H1 (cell line): ENCODE measurements around the gene SBK1. TPM values are rescaled to one million over a fixed set of nuclear protein-coding genes. Genes with fewer than 3 reads are reported as not detected.

Experiments
- CHD7 ChIP-seq: fragments of 300-600 bp; sonication (generic); IDR thresholded peaks from 2 replicates; pipeline ENCODE4 v1.7.1; 2012; ENCODE audit warnings: low read length, moderate library complexity, mild to moderate bottlenecking, inconsistent platforms; ENCODE audit not compliant: insufficient replicate concordance
- polyA plus RNA-seq, 7 experiments: library from polyadenylated mRNA; depleted of rRNA in 3 of 7; stranded (reverse) in 5 of 7; unstranded in 2 of 7; fragments of >200 nt in 5 of 7; fragments of 200-250 nt in 2 of 7; gene quantifications; 1 replicate in 5 of 7; 2 replicates in 1 of 7; 4 replicates in 1 of 7; pipeline versions ENCODE4 v1.2.1 to v1.2.3, GENCODE V29; 2011 to 2013; ENCODE audit warnings: missing spikeins in 2 of 7, mixed read lengths in 2 of 7
- total RNA-seq: library from RNA; stranded (reverse); fragmentation: NEBNext Ultra II Directional; extraction: Animal tissue kit (Norgen Biotek cat#: 25700); gene quantifications from 2 replicates; pipeline ENCODE4 v1.2.1, GENCODE V29; 2021

SBK1 gene
- total and polyA plus RNA-seq, 2 of the 8 experiments (the other 6 are each of a cell fraction or from before 2014, with no cell fraction given), result 18.2 to 73.9 TPM

DNA sequence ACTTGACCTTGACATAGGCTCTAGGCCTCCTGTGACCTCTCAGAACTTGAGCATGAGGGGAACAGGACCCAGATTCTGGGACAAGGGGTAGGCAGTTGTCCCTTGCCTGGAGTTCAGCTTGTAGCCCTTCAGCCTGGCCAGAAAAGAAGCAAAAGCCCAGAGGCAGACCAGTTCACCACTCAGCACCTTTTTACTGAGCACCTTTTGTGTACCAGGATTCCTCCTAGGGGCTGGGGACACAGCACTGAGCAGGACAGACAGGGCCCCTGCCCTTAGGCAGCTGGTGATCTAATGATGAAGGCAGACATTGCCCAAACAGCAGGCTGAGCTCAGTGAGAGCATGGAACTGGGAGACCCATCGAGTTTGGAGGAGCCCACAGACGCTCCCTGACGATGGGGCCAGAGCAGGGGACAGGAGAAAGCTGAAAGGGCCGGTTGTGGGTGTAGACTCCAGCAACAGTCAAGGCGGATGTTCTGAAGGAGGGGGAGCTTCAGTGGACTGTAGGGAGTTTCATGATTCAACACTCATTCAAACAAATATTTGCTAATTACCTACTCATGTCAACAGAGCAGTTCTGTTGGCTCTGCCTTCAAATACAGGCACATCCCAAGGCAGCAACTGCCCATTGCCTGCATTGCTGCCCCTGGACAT, 32.0 kb downstream of the SBK1 start (continued):
- no peak for TF ChIP-seq CHD7
